Spleen (tissue), 7 donors: ENCODE measurements around the gene COBLL1.

Experiments
- CTCF ChIP-seq, 11 experiments: fragments of 200-600 bp in 7 of 11; fragments of 450-650 bp in 4 of 11; sonication (generic) in 4 of 11; IDR thresholded peaks in 8 of 11; conservative IDR thresholded peaks in 3 of 11; 1 replicate in 7 of 11; 2 replicates in 4 of 11; pipeline versions ENCODE4 v1.4.0 to v1.8.0; 2016 to 2021; ENCODE audit warnings: antibody characterized with exemption in 11 of 11, inconsistent platforms in 4 of 11, mild to moderate bottlenecking in 1 of 11
- POLR2AphosphoS5 ChIP-seq, 3 donors: sonication (generic); formaldehyde crosslinking; IDR thresholded peaks; one replicate each; pipeline ENCODE4 v1.5.1; 2017; ENCODE audit warnings: antibody characterized with exemption in 3 of 3
- donor health status: DM: no; HTN: no; CAD: no; lungs with moderate emphysema.
- donor health status: DM: no; HTN: no; CAD: no.
- donor health status: DM: no; HTN: no; CAD: no.

- TF ChIP-seq CTCF (IDR thresholded peaks at IDR 0.05 in 8 of 11, conservative IDR thresholded peaks at IDR 0.05 in 3 of 11), result peak in 8 of 11 experiments; percentile 12 to 56 (median 34)
- no peak for TF ChIP-seq POLR2AphosphoS5 (IDR thresholded peaks at IDR 0.05)
Measured at GRCh38 chr2:164717000-164717803, 124.4 kb downstream of the COBLL1 start.
